GM23338 (cell line): Measurements from ENCODE around the gene SORBS1.

Experiments used
- CREB1 ChIP-seq: fragments of 250-450 bp; sonication (Bioruptor Pico); IDR thresholded peaks from 2 replicates; pipeline ENCODE4 v1.5.0; 2020; ENCODE audit warnings: low read depth, mild to moderate bottlenecking, moderate library complexity
- CTCF ChIP-seq, 2 experiments: fragments of 200-600 bp in 1 of 2; sonication (generic) in 1 of 2; conservative IDR thresholded peaks; 2 replicates each; pipeline versions ENCODE4 v1.5.1 to v1.6.1; 2016 to 2017; ENCODE audit warnings: antibody characterized with exemption in 2 of 2, low read depth in 2 of 2, mild to moderate bottlenecking in 2 of 2, moderate library complexity in 1 of 2
- ETS1 ChIP-seq: IDR thresholded peaks from 2 replicates; pipeline ENCODE4 v1.6.1; 2016; ENCODE audit warnings: antibody characterized with exemption
- EZH2 ChIP-seq: fragments of 200-600 bp; sonication (generic); IDR thresholded peaks from one replicate; pipeline ENCODE4 v1.8.0; 2017; ENCODE audit warnings: antibody characterized with exemption, mild to moderate bottlenecking, low read depth; ENCODE audit not compliant: unreplicated experiment
- EZH2phosphoT487 ChIP-seq: fragments of 200-600 bp; sonication (generic); IDR thresholded peaks from one replicate; pipeline ENCODE4 v1.8.1; 2018; ENCODE audit warnings: antibody characterized with exemption; ENCODE audit not compliant: unreplicated experiment
- JUNB ChIP-seq: IDR thresholded peaks from one replicate; pipeline ENCODE4 v1.6.1; 2016; ENCODE audit warnings: antibody characterized with exemption; ENCODE audit not compliant: unreplicated experiment
- NANOG ChIP-seq: IDR thresholded peaks from 2 replicates; pipeline ENCODE4 v1.6.1; 2016; ENCODE audit warnings: antibody characterized with exemption, borderline replicate concordance
- POLR2AphosphoS5 ChIP-seq: IDR thresholded peaks from 2 replicates; pipeline ENCODE4 v1.6.1; 2016; ENCODE audit warnings: antibody characterized with exemption, low read depth
- REST ChIP-seq: IDR thresholded peaks from one replicate; pipeline ENCODE4 v1.6.1; 2018; ENCODE audit warnings: antibody characterized with exemption; ENCODE audit not compliant: unreplicated experiment
- STAT1 ChIP-seq: IDR thresholded peaks from one replicate; pipeline ENCODE4 v1.6.1; 2016; ENCODE audit warnings: antibody characterized with exemption; ENCODE audit not compliant: unreplicated experiment
- ZNF114 ChIP-seq: fragments of 250-450 bp; sonication (Bioruptor Pico); IDR thresholded peaks from 2 replicates; pipeline ENCODE4 v1.5.0; 2020; ENCODE audit warnings: mild to moderate bottlenecking, moderate library complexity
- ZNF331 ChIP-seq: fragments of 250-450 bp; sonication (Bioruptor Pico); IDR thresholded peaks from 2 replicates; pipeline ENCODE4 v1.5.0; 2020; ENCODE audit warnings: low read depth, mild to moderate bottlenecking, moderate library complexity

- TF ChIP-seq CREB1 (CRISPR knock-in tag) = no peak
- peak; percentile 37 for TF ChIP-seq REST
- TF ChIP-seq ZNF114 (CRISPR knock-in tag) = no peak
- TF ChIP-seq CTCF (conservative IDR thresholded peaks at IDR 0.05; ENCODE audit: low read depth in 2 of 2) = no peak
- no peak for TF ChIP-seq JUNB
- no peak for TF ChIP-seq EZH2
- no peak for TF ChIP-seq POLR2AphosphoS5
- TF ChIP-seq EZH2phosphoT487 = no peak
- TF ChIP-seq ZNF331 (CRISPR knock-in tag) = no peak
- TF ChIP-seq ETS1 = no peak
- no peak for TF ChIP-seq STAT1
- no peak for TF ChIP-seq NANOG
Measured at GRCh38 chr10:95373660-95374059, 187.5 kb downstream of the SORBS1 start.
